ENCODE results near the gene DDX17.

Gene DDX17

DNA sequence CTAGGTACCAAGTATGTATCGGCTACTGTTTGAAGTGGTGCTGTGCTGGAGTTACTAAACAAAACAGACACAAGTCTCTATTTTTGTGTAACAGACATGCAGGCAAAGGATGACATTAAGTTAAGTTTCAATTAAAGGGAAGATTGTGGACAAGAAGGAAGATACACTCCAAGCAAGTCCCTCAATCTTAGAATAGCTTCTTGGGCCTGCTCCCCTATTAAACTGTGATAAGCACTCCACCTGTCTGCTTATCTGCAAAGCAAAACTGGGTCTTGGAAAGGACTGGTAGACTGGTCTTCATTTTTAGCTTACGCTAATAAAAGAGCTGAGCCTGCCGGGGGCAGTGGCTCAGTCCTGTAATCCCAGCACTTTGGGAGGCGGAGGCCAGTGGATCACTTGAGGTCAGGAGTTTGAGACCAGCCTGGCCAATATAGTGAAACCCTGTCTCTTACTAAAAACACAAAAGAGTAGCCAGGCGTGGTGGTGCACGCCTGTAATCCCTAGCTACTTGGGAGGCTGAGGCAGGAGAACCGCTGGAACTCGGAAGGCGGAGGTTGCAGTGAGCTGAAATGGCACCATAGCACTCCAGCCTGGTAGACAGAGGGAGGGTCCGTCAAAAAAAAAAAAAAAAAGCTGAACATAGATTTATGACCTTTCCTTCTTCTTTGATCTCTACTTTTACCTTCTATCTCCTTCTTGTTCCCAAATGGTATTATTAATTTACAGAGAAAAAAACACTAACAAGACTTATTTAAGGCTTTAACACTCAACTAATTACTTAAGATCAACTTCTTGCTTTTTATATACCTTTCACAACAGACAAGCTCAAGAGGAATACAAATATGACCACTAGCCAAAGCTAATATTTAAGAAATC lies 4.1 kb downstream of the DDX17 start:
- DNase-seq: no peak
- no peaks in the 10 kb centered on the region for H3K27me3 ChIP-seq (ENCODE audit: control insufficient read depth in 1 of 2, insufficient read depth in 1 of 2, low read length in 2 of 2)
- no peaks in the 10 kb centered on the region for H3K79me1 ChIP-seq (replicated peaks; ENCODE audit: low read length, poor library complexity, severe bottlenecking)
- whole genome bisulfite sequencing: 97% methylated on average over 8 of the region's 10 CpGs
- H2AK5ac ChIP-seq (ENCODE audit: low read length, severe bottlenecking): no peak overlapping the region
- no peak overlapping the region for H4K8ac ChIP-seq (ENCODE audit: low read length)
- peaks cover 4% of the 10 kb centered on the region for H3K4me1 ChIP-seq (ENCODE audit: control insufficient read depth, insufficient read depth, low read depth, low read length)
- H2AFZ ChIP-seq (ENCODE audit: low read depth, low read length): no peak overlapping the region
- H3K9me3 ChIP-seq (ENCODE audit: control insufficient read depth, low read length): no peaks in the 10 kb centered on the region
- H3K4me3 ChIP-seq (ENCODE audit: insufficient read depth in 1 of 2, low read depth in 1 of 2, low read length in 2 of 2): peak overlapping the region in 1 of 2 experiments; percentile 84
- H3K18ac ChIP-seq (ENCODE audit: low read depth in 1 of 2, low read length in 2 of 2): no peak overlapping the region
- no peak overlapping the region for H3K4ac ChIP-seq (ENCODE audit: low read depth in 1 of 2, low read length in 2 of 2)
- H2BK5ac ChIP-seq (ENCODE audit: low read depth, low read length, poor library complexity, severe bottlenecking): no peak overlapping the region
- no peak overlapping the region for H3K4me2 ChIP-seq (ENCODE audit: low read length, poor library complexity, severe bottlenecking)
- H2BK12ac ChIP-seq (ENCODE audit: low read length in 2 of 2): no peak overlapping the region
- H3K14ac ChIP-seq (ENCODE audit: low read length in 2 of 2): no peak overlapping the region
- H3K23ac ChIP-seq (ENCODE audit: low read length in 2 of 2): no peak overlapping the region
- H2BK15ac ChIP-seq (ENCODE audit: low read depth, poor library complexity, severe bottlenecking): no peak overlapping the region
- peak overlapping the region; percentile 99 for H3K9ac ChIP-seq (ENCODE audit: low read length)
- peaks cover 27 to 67% of the 10 kb centered on the region in 2 experiments for H3K36me3 ChIP-seq (ENCODE audit: control insufficient read depth in 1 of 2, insufficient read depth in 2 of 2, low read depth in 1 of 2, low read length in 2 of 2)
- no peak overlapping the region for H3K27ac ChIP-seq (ENCODE audit: low read length, poor library complexity, severe bottlenecking)
- H4K91ac ChIP-seq (ENCODE audit: low read length): no peak overlapping the region
- no peak overlapping the region for H2BK120ac ChIP-seq (ENCODE audit: low read depth, low read length)

DNA sequence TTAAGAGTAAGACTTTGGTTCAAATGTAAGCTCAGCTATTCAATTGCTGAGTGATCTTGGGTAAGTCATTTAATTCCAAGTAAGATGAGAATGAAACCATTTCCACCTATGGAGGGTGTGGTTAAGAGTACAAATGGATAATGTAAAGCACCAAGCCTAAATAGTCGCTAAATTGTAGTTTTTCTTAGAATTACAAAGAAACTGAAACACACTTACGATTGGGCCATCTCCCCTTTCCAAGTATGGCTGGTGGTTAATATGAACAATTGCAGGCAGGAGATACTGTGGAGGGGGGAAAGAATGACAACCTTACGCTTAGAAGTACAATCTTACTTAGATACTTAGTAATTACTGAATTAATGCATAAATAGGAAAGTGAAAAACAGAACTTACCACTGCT lies 8.2 kb downstream of the DDX17 start:
- no peak overlapping the region for H2BK120ac ChIP-seq (ENCODE audit: low read depth, low read length)
- H3K4me2 ChIP-seq (ENCODE audit: low read length, poor library complexity, severe bottlenecking): no peak overlapping the region
- no peaks in the 10 kb centered on the region for H3K27me3 ChIP-seq (ENCODE audit: control insufficient read depth in 1 of 2, insufficient read depth in 1 of 2, low read length in 2 of 2)
- H3K4me3 ChIP-seq (ENCODE audit: insufficient read depth in 1 of 2, low read depth in 1 of 2, low read length in 2 of 2): no peak overlapping the region
- H3K18ac ChIP-seq (ENCODE audit: low read depth in 1 of 2, low read length in 2 of 2): no peak overlapping the region
- H2BK15ac ChIP-seq (ENCODE audit: low read depth, poor library complexity, severe bottlenecking): no peak overlapping the region
- H3K14ac ChIP-seq (ENCODE audit: low read length in 2 of 2): no peak overlapping the region
- no peak overlapping the region for H3K9ac ChIP-seq (ENCODE audit: low read length)
- H3K9me3 ChIP-seq (ENCODE audit: control insufficient read depth, low read length): no peaks in the 10 kb centered on the region
- no peak for DNase-seq
- no peak overlapping the region for H4K91ac ChIP-seq (ENCODE audit: low read length)
- no peak overlapping the region for H2AFZ ChIP-seq (ENCODE audit: low read depth, low read length)
- H4K8ac ChIP-seq (ENCODE audit: low read length): no peak overlapping the region
- H2BK5ac ChIP-seq (ENCODE audit: low read depth, low read length, poor library complexity, severe bottlenecking): no peak overlapping the region
- peaks cover 6% of the 10 kb centered on the region for H3K4me1 ChIP-seq (ENCODE audit: control insufficient read depth, insufficient read depth, low read depth, low read length)
- peaks cover 45 to 95% of the 10 kb centered on the region in 2 experiments for H3K36me3 ChIP-seq (ENCODE audit: control insufficient read depth in 1 of 2, insufficient read depth in 2 of 2, low read depth in 1 of 2, low read length in 2 of 2)
- no peak overlapping the region for H2AK5ac ChIP-seq (ENCODE audit: low read length, severe bottlenecking)
- no peak overlapping the region for H3K23ac ChIP-seq (ENCODE audit: low read length in 2 of 2)
- H3K79me1 ChIP-seq (replicated peaks; ENCODE audit: low read length, poor library complexity, severe bottlenecking): peaks cover 3% of the 10 kb centered on the region
- H3K27ac ChIP-seq (ENCODE audit: low read length, poor library complexity, severe bottlenecking): no peak overlapping the region
- no peak overlapping the region for H3K4ac ChIP-seq (ENCODE audit: low read depth in 1 of 2, low read length in 2 of 2)
- no peak overlapping the region for H2BK12ac ChIP-seq (ENCODE audit: low read length in 2 of 2)
- no CpG with 5 or more reads among the region's 3 CpGs for WGBS

DNA sequence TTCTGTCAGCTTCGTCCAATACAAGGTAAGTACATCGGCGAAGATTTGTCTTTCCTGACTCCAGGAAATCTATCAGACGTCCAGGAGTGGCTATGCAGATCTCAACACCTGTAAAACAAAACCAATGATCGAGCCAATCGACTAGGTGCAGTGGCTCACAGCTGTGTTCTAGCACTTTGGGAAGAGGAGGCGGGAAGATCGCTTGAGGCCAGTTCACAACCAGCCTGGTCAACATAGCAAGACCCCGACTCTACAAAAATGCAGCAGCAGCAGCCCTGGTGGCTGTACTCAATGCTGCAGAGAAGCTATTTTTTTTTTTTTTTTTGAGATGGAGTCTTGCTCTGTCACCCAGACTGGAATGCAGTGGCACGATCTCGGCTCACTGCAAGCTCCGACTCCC lies 11.2 kb downstream of the DDX17 start:
- H3K4me2 ChIP-seq (ENCODE audit: low read length, poor library complexity, severe bottlenecking): no peak overlapping the region
- H3K23ac ChIP-seq (ENCODE audit: low read length in 2 of 2): no peak overlapping the region
- no peak for DNase-seq
- H2AK5ac ChIP-seq (ENCODE audit: low read length, severe bottlenecking): no peak overlapping the region
- H3K4me1 ChIP-seq (ENCODE audit: control insufficient read depth, insufficient read depth, low read depth, low read length): peaks cover 3% of the 10 kb centered on the region
- 95% methylated on average over 12 of the region's 12 CpGs for WGBS
- no peak overlapping the region for H4K91ac ChIP-seq (ENCODE audit: low read length)
- no peak overlapping the region for H2BK15ac ChIP-seq (ENCODE audit: low read depth, poor library complexity, severe bottlenecking)
- H3K79me1 ChIP-seq (replicated peaks; ENCODE audit: low read length, poor library complexity, severe bottlenecking): peaks cover 8% of the 10 kb centered on the region
- no peak overlapping the region for H3K27ac ChIP-seq (ENCODE audit: low read length, poor library complexity, severe bottlenecking)
- no peak overlapping the region for H3K4ac ChIP-seq (ENCODE audit: low read depth in 1 of 2, low read length in 2 of 2)
- no peaks in the 10 kb centered on the region for H3K9me3 ChIP-seq (ENCODE audit: control insufficient read depth, low read length)
- H2BK120ac ChIP-seq (ENCODE audit: low read depth, low read length): no peak overlapping the region
- H3K9ac ChIP-seq (ENCODE audit: low read length): peak overlapping the region; percentile 52
- no peak overlapping the region for H3K18ac ChIP-seq (ENCODE audit: low read depth in 1 of 2, low read length in 2 of 2)
- no peak overlapping the region for H2BK5ac ChIP-seq (ENCODE audit: low read depth, low read length, poor library complexity, severe bottlenecking)
- H2BK12ac ChIP-seq (ENCODE audit: low read length in 2 of 2): no peak overlapping the region
- peaks cover 49 to 99% of the 10 kb centered on the region in 2 experiments for H3K36me3 ChIP-seq (ENCODE audit: control insufficient read depth in 1 of 2, insufficient read depth in 2 of 2, low read depth in 1 of 2, low read length in 2 of 2)
- no peaks in the 10 kb centered on the region for H3K27me3 ChIP-seq (ENCODE audit: control insufficient read depth in 1 of 2, insufficient read depth in 1 of 2, low read length in 2 of 2)
- no peak overlapping the region for H3K4me3 ChIP-seq (ENCODE audit: insufficient read depth in 1 of 2, low read depth in 1 of 2, low read length in 2 of 2)
- H3K14ac ChIP-seq (ENCODE audit: low read length in 2 of 2): no peak overlapping the region
- H4K8ac ChIP-seq (ENCODE audit: low read length): no peak overlapping the region
- H2AFZ ChIP-seq (ENCODE audit: low read depth, low read length): no peak overlapping the region

DNA sequence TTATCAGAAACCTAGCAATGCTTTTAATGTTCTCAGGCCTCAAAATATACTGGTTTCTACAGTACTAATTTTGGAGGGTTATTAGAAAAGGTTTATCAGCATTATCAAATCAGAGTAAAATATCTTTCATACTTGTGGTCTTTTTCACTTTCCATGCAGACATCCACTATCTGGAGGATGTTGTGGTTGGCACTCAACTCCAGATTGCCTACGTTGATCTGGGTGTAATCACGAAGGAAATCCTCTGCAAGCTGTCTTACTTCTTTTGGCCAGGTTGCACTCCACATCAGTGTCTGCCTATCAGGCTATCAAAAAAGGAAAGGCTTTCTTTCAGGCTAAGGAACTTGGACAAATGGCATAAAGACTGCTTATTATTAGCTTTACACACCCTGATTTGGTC lies 11.6 kb downstream of the DDX17 start:
- H2BK5ac ChIP-seq (ENCODE audit: low read depth, low read length, poor library complexity, severe bottlenecking): no peak overlapping the region
- peaks cover 3% of the 10 kb centered on the region for H3K4me1 ChIP-seq (ENCODE audit: control insufficient read depth, insufficient read depth, low read depth, low read length)
- WGBS: 90% methylated on average over 2 of the region's 2 CpGs
- H4K8ac ChIP-seq (ENCODE audit: low read length): no peak overlapping the region
- H2BK15ac ChIP-seq (ENCODE audit: low read depth, poor library complexity, severe bottlenecking): no peak overlapping the region
- H2BK120ac ChIP-seq (ENCODE audit: low read depth, low read length): no peak overlapping the region
- no peak overlapping the region for H3K14ac ChIP-seq (ENCODE audit: low read length in 2 of 2)
- H3K27ac ChIP-seq (ENCODE audit: low read length, poor library complexity, severe bottlenecking): no peak overlapping the region
- H3K9me3 ChIP-seq (ENCODE audit: control insufficient read depth, low read length): no peaks in the 10 kb centered on the region
- H2AK5ac ChIP-seq (ENCODE audit: low read length, severe bottlenecking): no peak overlapping the region
- H2AFZ ChIP-seq (ENCODE audit: low read depth, low read length): no peak overlapping the region
- DNase-seq: no peak
- no peak overlapping the region for H4K91ac ChIP-seq (ENCODE audit: low read length)
- no peak overlapping the region for H3K4me3 ChIP-seq (ENCODE audit: insufficient read depth in 1 of 2, low read depth in 1 of 2, low read length in 2 of 2)
- no peak overlapping the region for H3K23ac ChIP-seq (ENCODE audit: low read length in 2 of 2)
- peak overlapping the region; percentile 52 for H3K9ac ChIP-seq (ENCODE audit: low read length)
- H3K79me1 ChIP-seq (replicated peaks; ENCODE audit: low read length, poor library complexity, severe bottlenecking): peaks cover 10% of the 10 kb centered on the region
- H3K4ac ChIP-seq (ENCODE audit: low read depth in 1 of 2, low read length in 2 of 2): no peak overlapping the region
- no peak overlapping the region for H2BK12ac ChIP-seq (ENCODE audit: low read length in 2 of 2)
- no peak overlapping the region for H3K18ac ChIP-seq (ENCODE audit: low read depth in 1 of 2, low read length in 2 of 2)
- H3K36me3 ChIP-seq (ENCODE audit: control insufficient read depth in 1 of 2, insufficient read depth in 2 of 2, low read depth in 1 of 2, low read length in 2 of 2): peaks cover 50 to 99% of the 10 kb centered on the region in 2 experiments
- no peaks in the 10 kb centered on the region for H3K27me3 ChIP-seq (ENCODE audit: control insufficient read depth in 1 of 2, insufficient read depth in 1 of 2, low read length in 2 of 2)
- H3K4me2 ChIP-seq (ENCODE audit: low read length, poor library complexity, severe bottlenecking): no peak overlapping the region

Data from mesenchymal stem cell (in vitro differentiated cells and primary cell).